ENCODE data around the gene MRM3.
"Not testable (repeated sequence)": the region's sequence is repeated elsewhere in the genome, so short reads cannot be mapped to it uniquely, and the experiment has no call there.

MRM3 gene

GRCh38 chr17:792277-792676, 10.1 kb downstream of the MRM3 start:
- in situ Hi-C loops (cut with HindIII; ENCODE audit: low sequenced_read_pairs) = loop anchor here (25.0 kb wide), 1 partner anchor 195 kb away; the partner anchor contains the start of genes NXN and TIMM22

GRCh38 chr17:794876-795275, 12.7 kb downstream of the MRM3 start:
- in situ Hi-C loops (cut with HindIII; ENCODE audit: low sequenced_read_pairs) = loop anchor here (25.0 kb wide), 1 partner anchor 192 kb away; the partner anchor contains the start of genes NXN and TIMM22

- in situ Hi-C loops (cut with HindIII; ENCODE audit: low sequenced_read_pairs) = loop anchor here (25.0 kb wide), 1 partner anchor 192 kb away; the partner anchor contains the start of genes NXN and TIMM22
Measured at GRCh38 chr17:795276-795675, 13.1 kb downstream of the MRM3 start.

GRCh38 chr17:795721-796120, 13.6 kb downstream of the MRM3 start:
- in situ Hi-C loops (cut with HindIII; ENCODE audit: low sequenced_read_pairs) = loop anchor here (25.0 kb wide), 1 partner anchor 192 kb away; the partner anchor contains the start of genes NXN and TIMM22

- in situ Hi-C loops (cut with HindIII; ENCODE audit: low sequenced_read_pairs) = loop anchor here (25.0 kb wide), 1 partner anchor 191 kb away; the partner anchor contains the start of genes NXN and TIMM22
Measured at GRCh38 chr17:796609-797008, 14.5 kb downstream of the MRM3 start.

GRCh38 chr17:797236-797840, 15.2 kb downstream of the MRM3 start:
- in situ Hi-C loops (cut with HindIII; ENCODE audit: low sequenced_read_pairs) = loop anchor here (25.0 kb wide), 1 partner anchor 190 kb away; the partner anchor contains the start of genes NXN and TIMM22

- in situ Hi-C loops (cut with HindIII; ENCODE audit: low sequenced_read_pairs) = loop anchor here (25.0 kb wide), 1 partner anchor 189 kb away; the partner anchor contains the start of genes NXN and TIMM22
Measured at GRCh38 chr17:798246-798645, 16.1 kb downstream of the MRM3 start.

- in situ Hi-C loops (cut with HindIII; ENCODE audit: low sequenced_read_pairs) = loop anchor here (25.0 kb wide), 1 partner anchor 188 kb away; the partner anchor contains the start of genes NXN and TIMM22
Measured at GRCh38 chr17:799261-799660, 17.1 kb downstream of the MRM3 start.

- in situ Hi-C loops (cut with HindIII; ENCODE audit: low sequenced_read_pairs) = no loop called here
Measured at GRCh38 chr17:800446-801242, 18.5 kb downstream of the MRM3 start.

GRCh38 chr17:801660-802059, 19.5 kb downstream of the MRM3 start:
- in situ Hi-C loops (cut with HindIII; ENCODE audit: low sequenced_read_pairs) = no loop called here

- in situ Hi-C loops (cut with HindIII; ENCODE audit: low sequenced_read_pairs) = no loop called here
Measured at GRCh38 chr17:802481-802880, 20.3 kb downstream of the MRM3 start.

GRCh38 chr17:802901-803881, 21.0 kb downstream of the MRM3 start:
- in situ Hi-C loops (cut with HindIII; ENCODE audit: low sequenced_read_pairs) = no loop called here

- in situ Hi-C loops (cut with HindIII; ENCODE audit: low sequenced_read_pairs) = no loop called here
Measured at GRCh38 chr17:804541-805435, 22.6 kb downstream of the MRM3 start.

GRCh38 chr17:805886-806285, 23.7 kb downstream of the MRM3 start:
- in situ Hi-C loops (cut with HindIII; ENCODE audit: low sequenced_read_pairs) = not testable (repeated sequence)

- in situ Hi-C loops (cut with HindIII; ENCODE audit: low sequenced_read_pairs) = no loop called here
Measured at GRCh38 chr17:806346-806745, 24.2 kb downstream of the MRM3 start.

GRCh38 chr17:806781-807522, 24.8 kb downstream of the MRM3 start:
- in situ Hi-C loops (cut with HindIII; ENCODE audit: low sequenced_read_pairs) = no loop called here

GRCh38 chr17:807523-808294, 25.6 kb downstream of the MRM3 start:
- in situ Hi-C loops (cut with HindIII; ENCODE audit: low sequenced_read_pairs) = no loop called here

All from DLD1 (cell line).